Stimulated activated naive CD8-positive, alpha-beta T cell treated with anti-CD3 and anti-CD28 coated beads, Interleukin-15, Interleukin-2, amounts not matched to agents 100 ng/mL and 50 ng/mL, for 24 hours (primary cell): ENCODE measurements around the gene LSG1.

Source experiments
- H3K27ac Mint-ChIP-seq: one replicate; pipeline ENCODE4 v1.8.0; 2021; ENCODE audit warnings: mild to moderate bottlenecking, mixed read lengths
- H3K27me3 Mint-ChIP-seq: one replicate; pipeline ENCODE4 v1.8.0; 2021; ENCODE audit warnings: mixed read lengths
- H3K36me3 Mint-ChIP-seq: one replicate; pipeline ENCODE4 v1.8.0; 2021; ENCODE audit warnings: low read depth, mixed read lengths
- H3K4me1 Mint-ChIP-seq: one replicate; pipeline ENCODE4 v1.8.0; 2021; ENCODE audit warnings: low read depth, mixed read lengths
- H3K4me3 Mint-ChIP-seq: one replicate; pipeline ENCODE4 v1.8.0; 2021; ENCODE audit warnings: mild to moderate bottlenecking, mixed read lengths
- H3K9me3 Mint-ChIP-seq: one replicate; pipeline ENCODE4 v1.8.0; 2021; ENCODE audit warnings: mixed read lengths

The LSG1 gene

GRCh38 chr3:194622621-194623340 is 49.2 kb downstream of the LSG1 start:
- Mint-ChIP-seq H3K9me3 (no peaks in the 10 kb centered on the region), H3K4me1 (no peaks in the 10 kb centered on the region), H3K4me3 (no peak overlapping the region), H3K36me3 (no peaks in the 10 kb centered on the region), H3K27me3 (no peaks in the 10 kb centered on the region), H3K27ac (no peak overlapping the region)

GRCh38 chr3:194621947-194622346 is 50.0 kb downstream of the LSG1 start:
- no peaks in the 10 kb centered on the region for H3K9me3 Mint-ChIP-seq
- H3K4me1 Mint-ChIP-seq: no peaks in the 10 kb centered on the region
- H3K36me3 Mint-ChIP-seq: no peaks in the 10 kb centered on the region

GRCh38 chr3:194620196-194620595 is 51.8 kb downstream of the LSG1 start:
- H3K27ac Mint-ChIP-seq: no peak overlapping the region
- H3K4me1 Mint-ChIP-seq: no peaks in the 10 kb centered on the region
- no peaks in the 10 kb centered on the region for H3K9me3 Mint-ChIP-seq
- H3K36me3 Mint-ChIP-seq: no peaks in the 10 kb centered on the region
- no peak overlapping the region for H3K4me3 Mint-ChIP-seq
- H3K27me3 Mint-ChIP-seq: no peaks in the 10 kb centered on the region

More at GRCh38 chr3:194621947-194622346, 50.0 kb downstream of the LSG1 start:
- Mint-ChIP-seq H3K27me3 (no peaks in the 10 kb centered on the region), H3K4me3 (no peak overlapping the region), H3K27ac (no peak overlapping the region)

- H3K27ac Mint-ChIP-seq: no peak overlapping the region
Measured at GRCh38 chr3:194619741-194620140, 52.2 kb downstream of the LSG1 start.

GRCh38 chr3:194618858-194619608 is 53.0 kb downstream of the LSG1 start:
- Mint-ChIP-seq H3K4me3 (no peak overlapping the region), H3K27me3 (no peaks in the 10 kb centered on the region), H3K27ac (no peak overlapping the region), H3K4me1 (no peaks in the 10 kb centered on the region), H3K9me3 (no peaks in the 10 kb centered on the region), H3K36me3 (no peaks in the 10 kb centered on the region)

More at GRCh38 chr3:194619741-194620140, 52.2 kb downstream of the LSG1 start:
- Mint-ChIP-seq H3K27me3 (no peaks in the 10 kb centered on the region), H3K9me3 (no peaks in the 10 kb centered on the region), H3K36me3 (no peaks in the 10 kb centered on the region), H3K4me3 (no peak overlapping the region), H3K4me1 (no peaks in the 10 kb centered on the region)

- H3K4me1 Mint-ChIP-seq: no peaks in the 10 kb centered on the region
- H3K27ac Mint-ChIP-seq: no peak overlapping the region
- no peak overlapping the region for H3K4me3 Mint-ChIP-seq
- no peaks in the 10 kb centered on the region for H3K36me3 Mint-ChIP-seq
- H3K9me3 Mint-ChIP-seq: no peaks in the 10 kb centered on the region
- no peaks in the 10 kb centered on the region for H3K27me3 Mint-ChIP-seq
Measured at GRCh38 chr3:194617827-194618226, 54.2 kb downstream of the LSG1 start.

- H3K27ac Mint-ChIP-seq: no peak overlapping the region
- no peaks in the 10 kb centered on the region for H3K27me3 Mint-ChIP-seq
- no peaks in the 10 kb centered on the region for H3K9me3 Mint-ChIP-seq
- H3K4me3 Mint-ChIP-seq: no peak overlapping the region
- H3K4me1 Mint-ChIP-seq: no peaks in the 10 kb centered on the region
- no peaks in the 10 kb centered on the region for H3K36me3 Mint-ChIP-seq
Measured at GRCh38 chr3:194617143-194617671, 54.8 kb downstream of the LSG1 start.

GRCh38 chr3:194615226-194615625 is 56.8 kb downstream of the LSG1 start:
- Mint-ChIP-seq H3K4me3 (no peak overlapping the region), H3K9me3 (no peaks in the 10 kb centered on the region), H3K36me3 (no peaks in the 10 kb centered on the region), H3K4me1 (no peaks in the 10 kb centered on the region), H3K27ac (no peak overlapping the region), H3K27me3 (no peaks in the 10 kb centered on the region)

GRCh38 chr3:194612221-194612620 is 59.8 kb downstream of the LSG1 start:
- Mint-ChIP-seq H3K4me1 (no peaks in the 10 kb centered on the region), H3K36me3 (no peaks in the 10 kb centered on the region), H3K27ac (no peak overlapping the region), H3K27me3 (no peaks in the 10 kb centered on the region), H3K9me3 (no peaks in the 10 kb centered on the region), H3K4me3 (no peak overlapping the region)

GRCh38 chr3:194610689-194611088 is 61.3 kb downstream of the LSG1 start:
- Mint-ChIP-seq H3K36me3 (no peaks in the 10 kb centered on the region), H3K9me3 (no peaks in the 10 kb centered on the region), H3K4me3 (no peak overlapping the region), H3K4me1 (no peaks in the 10 kb centered on the region), H3K27ac (no peak overlapping the region), H3K27me3 (no peaks in the 10 kb centered on the region)

GRCh38 chr3:194609601-194610000 is 62.4 kb downstream of the LSG1 start:
- Mint-ChIP-seq H3K4me1 (no peaks in the 10 kb centered on the region), H3K36me3 (no peaks in the 10 kb centered on the region), H3K27ac (no peak overlapping the region)

GRCh38 chr3:194608981-194609380 is 63.0 kb downstream of the LSG1 start:
- Mint-ChIP-seq H3K4me3 (no peak overlapping the region), H3K9me3 (no peaks in the 10 kb centered on the region), H3K36me3 (no peaks in the 10 kb centered on the region), H3K4me1 (no peaks in the 10 kb centered on the region), H3K27me3 (no peaks in the 10 kb centered on the region), H3K27ac (no peak overlapping the region)

More at GRCh38 chr3:194609601-194610000, 62.4 kb downstream of the LSG1 start:
- no peak overlapping the region for H3K4me3 Mint-ChIP-seq
- no peaks in the 10 kb centered on the region for H3K9me3 Mint-ChIP-seq
- no peaks in the 10 kb centered on the region for H3K27me3 Mint-ChIP-seq

GRCh38 chr3:194607592-194608389 is 64.2 kb downstream of the LSG1 start:
- H3K4me1 Mint-ChIP-seq: no peaks in the 10 kb centered on the region
- H3K27ac Mint-ChIP-seq: no peak overlapping the region
- no peaks in the 10 kb centered on the region for H3K27me3 Mint-ChIP-seq
- H3K4me3 Mint-ChIP-seq: no peak overlapping the region
- H3K9me3 Mint-ChIP-seq: no peaks in the 10 kb centered on the region
- H3K36me3 Mint-ChIP-seq: no peaks in the 10 kb centered on the region

GRCh38 chr3:194606941-194607340 is 65.0 kb downstream of the LSG1 start:
- H3K9me3 Mint-ChIP-seq: no peaks in the 10 kb centered on the region
- no peak overlapping the region for H3K27ac Mint-ChIP-seq
- H3K27me3 Mint-ChIP-seq: no peaks in the 10 kb centered on the region
- H3K36me3 Mint-ChIP-seq: no peaks in the 10 kb centered on the region
- H3K4me1 Mint-ChIP-seq: no peaks in the 10 kb centered on the region
- H3K4me3 Mint-ChIP-seq: no peak overlapping the region

- Mint-ChIP-seq H3K36me3 (no peaks in the 10 kb centered on the region), H3K9me3 (no peaks in the 10 kb centered on the region), H3K27ac (no peak overlapping the region), H3K4me3 (no peak overlapping the region), H3K4me1 (no peaks in the 10 kb centered on the region), H3K27me3 (no peaks in the 10 kb centered on the region)
Measured at GRCh38 chr3:194606163-194606562, 65.8 kb downstream of the LSG1 start.
